Chondrocyte (in vitro differentiated cells): ENCODE data around the gene LRRC37B. TPM values are rescaled to one million over a fixed set of nuclear protein-coding genes. Genes with fewer than 3 reads are reported as not detected.
A peak's percentile ranks its signal among the peaks of the same experiment; 100 is the strongest.
"Not testable (repeated sequence)": the region's sequence is repeated elsewhere in the genome, so short reads cannot be mapped to it uniquely, and the experiment has no call there.

ENCODE experiments used
- DNase-seq: peaks from one replicate; pipeline ENCODE4 v3.0.0; 2021; ENCODE audit warnings: mixed read lengths, low spot score
- H3K27ac Mint-ChIP-seq: one replicate; pipeline ENCODE4 v1.8.0; 2021; ENCODE audit warnings: mild to moderate bottlenecking, moderate library complexity, mixed read lengths; ENCODE audit not compliant: unreplicated experiment
- H3K27me3 Mint-ChIP-seq: 2 replicates; pipeline ENCODE4 v1.8.0; 2021; ENCODE audit warnings: low read depth, mixed read lengths
- H3K36me3 Mint-ChIP-seq: 2 replicates; pipeline ENCODE4 v1.8.0; 2021; ENCODE audit warnings: low read depth, mixed read lengths
- H3K4me1 Mint-ChIP-seq: 2 replicates; pipeline ENCODE4 v1.8.0; 2021; ENCODE audit warnings: low read depth, mild to moderate bottlenecking, mixed read lengths
- H3K4me3 Mint-ChIP-seq: one replicate; pipeline ENCODE4 v1.8.0; 2021; ENCODE audit warnings: mild to moderate bottlenecking, moderate library complexity, mixed read lengths; ENCODE audit not compliant: unreplicated experiment
- H3K9me3 Mint-ChIP-seq: 2 replicates; pipeline ENCODE4 v1.8.0; 2021; ENCODE audit warnings: low read depth, mixed read lengths
- long read RNA-seq: library from polyadenylated mRNA; stranded (forward); transcript quantifications from one replicate; pipeline ENCODE4 v2.0.0, GENCODE V29; 2021
- total RNA-seq: library from RNA; stranded (reverse); gene quantifications from 3 replicates; pipeline ENCODE4 v1.2.1, GENCODE V29; 2021
- TF ChIP-seq, protein P1 (sequence below): fragments of 200-600 bp; sonication (generic); IDR thresholded peaks from 2 replicates; pipeline ENCODE4 v1.5.0; 2021; ENCODE audit warnings: antibody characterized with exemption, mild to moderate bottlenecking, moderate library complexity

Gene LRRC37B
- total RNA-seq = 12.0 to 14.1 TPM (median 12.5 TPM) in 3 replicates
- long read RNA-seq, partial matches to known transcripts = 1 of 19 reads
- long read RNA-seq, other reads (novel, unspliced or antisense) = 12 of 19 reads

DNA sequence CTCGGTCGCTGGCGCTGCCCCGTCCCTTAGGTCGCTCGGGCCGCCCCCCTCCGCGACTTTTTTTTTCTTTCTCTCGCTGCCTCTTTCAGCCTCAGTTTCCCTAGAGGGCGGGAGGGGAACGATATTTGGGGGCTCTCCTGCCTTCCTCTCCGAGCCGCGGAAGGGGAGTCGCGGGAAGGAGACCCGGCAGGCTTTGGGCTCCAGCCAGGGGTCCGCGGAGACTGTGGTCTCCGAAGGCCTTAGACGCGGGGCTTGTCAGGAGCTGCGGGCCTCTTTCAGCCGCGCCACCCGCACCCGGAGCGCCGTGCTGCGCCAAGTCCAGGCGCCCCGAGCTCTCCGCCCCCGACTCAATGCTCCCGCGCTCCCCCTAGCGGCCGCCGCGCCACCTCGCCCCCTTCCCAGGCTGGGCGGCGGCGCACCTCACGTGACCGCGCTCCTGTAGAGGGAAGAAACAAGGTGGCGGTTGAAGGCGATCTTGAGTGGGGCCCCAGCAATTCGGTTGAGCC is at the start of gene LRRC37B:
Gene LRRC37B, plus strand, starts transcription at position 427 of the 506 bp plus-strand sequence. CDS start 14,010 bp downstream, outside the sequence.
- peaks cover 22% of the 10 kb centered on the region for H3K4me1 Mint-ChIP-seq
- DNase-seq = no peak
- no peaks in the 10 kb centered on the region for H3K27me3 Mint-ChIP-seq
- H3K36me3 Mint-ChIP-seq = no peaks in the 10 kb centered on the region
- H3K27ac Mint-ChIP-seq = peak within 1 kb of the TSS; percentile 60
- TF ChIP-seq, protein P1, sequence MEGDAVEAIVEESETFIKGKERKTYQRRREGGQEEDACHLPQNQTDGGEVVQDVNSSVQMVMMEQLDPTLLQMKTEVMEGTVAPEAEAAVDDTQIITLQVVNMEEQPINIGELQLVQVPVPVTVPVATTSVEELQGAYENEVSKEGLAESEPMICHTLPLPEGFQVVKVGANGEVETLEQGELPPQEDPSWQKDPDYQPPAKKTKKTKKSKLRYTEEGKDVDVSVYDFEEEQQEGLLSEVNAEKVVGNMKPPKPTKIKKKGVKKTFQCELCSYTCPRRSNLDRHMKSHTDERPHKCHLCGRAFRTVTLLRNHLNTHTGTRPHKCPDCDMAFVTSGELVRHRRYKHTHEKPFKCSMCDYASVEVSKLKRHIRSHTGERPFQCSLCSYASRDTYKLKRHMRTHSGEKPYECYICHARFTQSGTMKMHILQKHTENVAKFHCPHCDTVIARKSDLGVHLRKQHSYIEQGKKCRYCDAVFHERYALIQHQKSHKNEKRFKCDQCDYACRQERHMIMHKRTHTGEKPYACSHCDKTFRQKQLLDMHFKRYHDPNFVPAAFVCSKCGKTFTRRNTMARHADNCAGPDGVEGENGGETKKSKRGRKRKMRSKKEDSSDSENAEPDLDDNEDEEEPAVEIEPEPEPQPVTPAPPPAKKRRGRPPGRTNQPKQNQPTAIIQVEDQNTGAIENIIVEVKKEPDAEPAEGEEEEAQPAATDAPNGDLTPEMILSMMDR = peak; percentile 96
- no peaks in the 10 kb centered on the region for H3K9me3 Mint-ChIP-seq
- peak within 1 kb of the TSS; percentile 83 for H3K4me3 Mint-ChIP-seq

DNA sequence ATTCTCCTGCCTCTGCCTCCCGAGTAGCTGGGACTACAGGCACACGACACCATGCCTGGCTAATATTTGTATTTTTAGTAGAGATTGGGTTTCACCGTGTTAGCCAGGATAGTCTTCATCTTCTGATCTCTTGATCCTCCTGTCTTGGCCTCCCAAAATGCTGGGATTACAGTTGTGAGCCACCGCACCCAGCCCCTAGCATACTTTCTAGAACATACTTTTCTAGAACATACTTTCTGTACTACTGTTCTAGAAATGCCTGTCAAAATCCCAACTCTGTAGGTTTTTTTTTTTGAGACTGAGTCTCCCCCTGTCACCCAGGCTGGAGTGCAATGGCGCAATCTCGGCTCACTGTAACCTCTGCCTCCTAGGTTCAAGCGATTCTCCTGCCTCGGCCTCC is 43.1 kb upstream of the LRRC37B start:
- H3K4me1 Mint-ChIP-seq, DNase-seq, H3K9me3 Mint-ChIP-seq, H3K27me3 Mint-ChIP-seq, H3K4me3 Mint-ChIP-seq, H3K27ac Mint-ChIP-seq: not testable (repeated sequence)
- peaks cover 11% of the 10 kb centered on the region for H3K36me3 Mint-ChIP-seq

- H3K9me3 Mint-ChIP-seq = no peaks in the 10 kb centered on the region
- DNase-seq = no peak
- no peak overlapping the region for H3K4me3 Mint-ChIP-seq
- peaks cover 10% of the 10 kb centered on the region for H3K36me3 Mint-ChIP-seq
- H3K27ac Mint-ChIP-seq = no peak overlapping the region
- H3K27me3 Mint-ChIP-seq = no peaks in the 10 kb centered on the region
- H3K4me1 Mint-ChIP-seq = no peaks in the 10 kb centered on the region
- TF ChIP-seq, protein P1 = no peak
These were observed 39.5 kb upstream of the LRRC37B start for GRCh38 chr17:31967648-31968047.

GRCh38 chr17:31970416-31970815 is 36.8 kb upstream of the LRRC37B start:
- not testable (repeated sequence) for H3K36me3 Mint-ChIP-seq, H3K27ac Mint-ChIP-seq, H3K9me3 Mint-ChIP-seq, H3K4me1 Mint-ChIP-seq, H3K4me3 Mint-ChIP-seq, H3K27me3 Mint-ChIP-seq, DNase-seq

DNA sequence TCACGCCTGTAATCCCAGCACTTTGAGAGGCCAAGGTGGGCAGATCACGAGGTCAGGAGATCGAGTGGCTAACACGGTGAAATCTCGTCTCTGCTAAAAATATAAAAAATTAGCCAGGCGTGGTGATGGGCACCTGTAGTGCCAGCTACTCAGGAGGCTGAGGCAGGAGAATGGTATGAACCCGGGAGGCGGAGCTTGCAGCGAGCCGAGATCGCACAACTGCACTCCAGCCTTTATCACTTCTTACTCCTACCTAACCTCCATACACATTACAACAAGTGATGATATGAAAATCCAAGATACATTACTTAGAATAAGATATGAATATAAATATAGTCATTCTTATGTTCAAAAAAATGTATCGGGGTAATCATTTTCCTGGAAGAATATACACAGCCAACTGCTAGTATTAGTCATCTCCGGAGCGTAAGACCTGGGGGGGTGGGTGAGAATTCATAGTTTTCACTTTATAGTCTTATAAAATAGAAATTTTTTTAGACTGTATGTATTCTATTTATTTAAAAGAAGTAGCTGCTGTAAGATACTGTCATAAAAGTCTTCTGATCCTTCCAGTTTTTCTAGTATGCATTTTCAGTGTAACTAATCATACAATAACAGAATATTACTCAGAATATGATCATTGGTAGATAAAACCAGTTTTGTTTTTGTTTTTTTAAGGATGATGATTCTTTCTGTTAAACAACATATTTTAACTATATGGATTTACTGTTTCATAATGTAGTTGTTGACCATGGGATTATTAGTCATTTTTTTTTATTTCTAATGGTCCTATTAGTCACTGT is 32.7 kb upstream of the LRRC37B start:
- not testable (repeated sequence) for H3K9me3 Mint-ChIP-seq, DNase-seq, H3K4me3 Mint-ChIP-seq, H3K27me3 Mint-ChIP-seq, H3K4me1 Mint-ChIP-seq, H3K36me3 Mint-ChIP-seq
- peak overlapping the region; percentile 22 for H3K27ac Mint-ChIP-seq

GRCh38 chr17:31975391-31975790 is 31.8 kb upstream of the LRRC37B start:
- H3K27me3 Mint-ChIP-seq, H3K4me1 Mint-ChIP-seq, H3K36me3 Mint-ChIP-seq: not testable (repeated sequence)

DNA sequence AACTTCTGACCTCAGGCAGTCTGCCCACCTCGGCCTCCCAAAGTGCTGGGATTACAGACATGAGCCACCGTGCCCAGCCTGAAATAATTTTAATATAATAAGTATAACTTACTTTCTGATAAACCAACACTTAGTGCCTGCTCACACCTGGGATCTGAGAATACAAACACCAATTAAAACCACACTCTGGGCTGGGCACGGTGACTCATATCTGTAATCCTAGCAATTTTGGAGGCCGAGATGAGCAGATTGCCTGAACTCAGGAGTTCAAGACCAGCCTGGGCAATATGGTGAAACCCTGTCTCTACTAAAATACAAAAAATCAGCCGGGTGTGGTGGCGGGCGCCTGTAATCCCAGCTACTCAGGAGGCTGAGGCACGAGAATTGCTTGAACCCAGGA is 15.4 kb upstream of the LRRC37B start:
- peaks cover 26% of the 10 kb centered on the region for H3K36me3 Mint-ChIP-seq
- H3K4me1 Mint-ChIP-seq, H3K27me3 Mint-ChIP-seq, DNase-seq, H3K9me3 Mint-ChIP-seq, H3K27ac Mint-ChIP-seq, H3K4me3 Mint-ChIP-seq: not testable (repeated sequence)

More at GRCh38 chr17:31975391-31975790, 31.8 kb upstream of the LRRC37B start:
- H3K9me3 Mint-ChIP-seq, H3K27ac Mint-ChIP-seq, H3K4me3 Mint-ChIP-seq, DNase-seq: not testable (repeated sequence)
